H54 (cell line): ENCODE data around the gene MED27.

ENCODE experiments used
- DNase-seq: peaks from one replicate; pipeline ENCODE4 v3.0.0; 2011; ENCODE audit warnings: low spot score, mixed read lengths; ENCODE audit not compliant: insufficient read length
- FAIRE-seq: peaks from 3 replicates; lab custom pipeline; 2011; peaks lifted over from hg19 to GRCh38; lab: Jason Lieb, UNC
- POLR2A ChIP-seq: IDR thresholded peaks from 2 replicates; pipeline ENCODE4 v1.6.1; 2011; ENCODE audit warnings: low read depth, mild to moderate bottlenecking, low read length

The MED27 gene

GRCh38 chr9:131960311-131960710 is 119.4 kb downstream of the MED27 start:
- peak; percentile 33 for DNase-seq
- peak; percentile 94 for FAIRE-seq
- no peak for TF ChIP-seq POLR2A

GRCh38 chr9:131959887-131960286 is 119.8 kb downstream of the MED27 start:
- FAIRE-seq = no peak
- no peak for DNase-seq
- TF ChIP-seq POLR2A = no peak

- TF ChIP-seq POLR2A = no peak
- no peak for DNase-seq
- no peak for FAIRE-seq
Measured at GRCh38 chr9:131959056-131959455, 120.6 kb downstream of the MED27 start.

- no peak for DNase-seq
- no peak for TF ChIP-seq POLR2A
- no peak for FAIRE-seq
Measured at GRCh38 chr9:131954299-131954698, 125.4 kb downstream of the MED27 start.

- no peak for FAIRE-seq
- no peak for TF ChIP-seq POLR2A
- DNase-seq = no peak
Measured at GRCh38 chr9:131951905-131952304, 127.8 kb downstream of the MED27 start.

- DNase-seq (no peak), FAIRE-seq (no peak)
- TF ChIP-seq POLR2A = no peak
Measured at GRCh38 chr9:131951155-131951554, 128.5 kb downstream of the MED27 start.

- DNase-seq (no peak), FAIRE-seq (no peak)
- TF ChIP-seq POLR2A = no peak
Measured at GRCh38 chr9:131950487-131950886, 129.2 kb downstream of the MED27 start.

GRCh38 chr9:131946180-131946579 is 133.5 kb downstream of the MED27 start:
- no peak for DNase-seq

GRCh38 chr9:131943351-131943841 is 136.3 kb downstream of the MED27 start:
- no peak for DNase-seq
- no peak for TF ChIP-seq POLR2A
- FAIRE-seq = no peak

More at GRCh38 chr9:131946180-131946579, 133.5 kb downstream of the MED27 start:
- FAIRE-seq = no peak
- TF ChIP-seq POLR2A = no peak

GRCh38 chr9:131942146-131942720 is 137.4 kb downstream of the MED27 start:
- TF ChIP-seq POLR2A = no peak
- peak; percentile 60 for FAIRE-seq

GRCh38 chr9:131937451-131937850 is 142.2 kb downstream of the MED27 start:
- DNase-seq = no peak
- TF ChIP-seq POLR2A = no peak
- FAIRE-seq = no peak

More at GRCh38 chr9:131942146-131942720, 137.4 kb downstream of the MED27 start:
- no peak for DNase-seq

GRCh38 chr9:131936929-131937328 is 142.7 kb downstream of the MED27 start:
- TF ChIP-seq POLR2A = no peak
- no peak for FAIRE-seq
- no peak for DNase-seq

GRCh38 chr9:131934673-131935072 is 145.0 kb downstream of the MED27 start:
- FAIRE-seq (no peak), DNase-seq (no peak)
- TF ChIP-seq POLR2A = no peak

- DNase-seq = no peak
- no peak for FAIRE-seq
- TF ChIP-seq POLR2A = no peak
Measured at GRCh38 chr9:131927091-131927490, 152.6 kb downstream of the MED27 start.

GRCh38 chr9:131926360-131926922 is 153.2 kb downstream of the MED27 start:
- FAIRE-seq (peak; percentile 36), DNase-seq (no peak)
- TF ChIP-seq POLR2A = no peak
